A172 (cell line): Measurements from ENCODE around the gene ZNF385D. TPM values are rescaled to one million over a fixed set of nuclear protein-coding genes. Genes with fewer than 3 reads are reported as not detected.

Experiments used
- DNase-seq: peaks from one replicate; pipeline ENCODE4 v3.0.0-alpha.2; 2015; ENCODE audit warnings: low spot score
- total RNA-seq: library from RNA; depleted of rRNA; stranded (reverse); fragments of >200 nt; shearing (Covaris generic); gene quantifications from 2 replicates; pipeline ENCODE4 v1.2.3, GENCODE V29; 2014

ZNF385D gene
- total RNA-seq, 1 experiment from 2014 or later, result not detected

DNA sequence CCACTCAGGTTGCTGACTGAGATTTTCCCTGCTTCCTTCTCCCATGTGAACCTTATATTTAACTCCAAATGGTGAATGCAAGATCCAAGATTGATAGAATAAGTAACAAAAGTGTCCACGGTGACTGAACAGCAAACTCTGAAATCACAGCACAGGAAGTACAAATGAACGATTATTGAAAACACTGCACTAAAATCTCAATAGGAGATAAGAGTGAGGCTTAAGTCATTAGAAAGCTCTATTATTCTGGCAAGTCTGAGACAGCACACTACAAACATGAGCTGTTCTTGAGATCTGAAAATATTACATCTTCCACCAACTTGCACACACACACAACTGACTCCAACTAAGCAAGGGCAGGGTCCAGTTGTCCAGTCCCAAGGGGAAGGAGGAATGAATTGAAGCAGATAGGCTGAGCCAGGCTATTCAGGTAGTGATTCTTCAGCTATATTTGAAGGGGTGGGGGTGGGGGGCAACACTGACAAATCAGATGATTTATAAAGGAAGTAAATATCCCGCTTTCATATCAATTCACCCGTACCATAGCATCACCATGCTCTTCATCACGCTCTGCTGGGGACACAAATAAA is 2.9 kb downstream of the ZNF385D start:
- DNase-seq, result no peak

DNA sequence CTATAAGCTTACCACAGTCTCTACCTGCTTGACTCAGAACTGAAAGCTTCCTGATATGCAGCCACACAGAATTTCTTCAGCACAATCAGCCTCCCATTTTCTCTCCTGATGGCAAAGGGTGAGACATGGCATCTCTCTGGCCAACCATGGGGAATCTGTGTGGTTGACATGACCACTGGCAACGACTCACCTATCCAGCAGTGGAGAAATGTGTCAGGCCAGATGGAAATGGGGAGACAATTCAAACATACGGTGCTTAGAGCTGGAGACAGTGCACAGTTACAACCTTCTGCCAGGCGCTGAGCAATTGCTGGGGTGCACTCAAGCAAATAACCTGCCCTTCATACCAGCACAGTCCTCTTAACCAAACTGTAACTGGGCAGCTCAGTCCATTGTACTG is 3.6 kb downstream of the ZNF385D start:
- DNase-seq, result no peak

DNA sequence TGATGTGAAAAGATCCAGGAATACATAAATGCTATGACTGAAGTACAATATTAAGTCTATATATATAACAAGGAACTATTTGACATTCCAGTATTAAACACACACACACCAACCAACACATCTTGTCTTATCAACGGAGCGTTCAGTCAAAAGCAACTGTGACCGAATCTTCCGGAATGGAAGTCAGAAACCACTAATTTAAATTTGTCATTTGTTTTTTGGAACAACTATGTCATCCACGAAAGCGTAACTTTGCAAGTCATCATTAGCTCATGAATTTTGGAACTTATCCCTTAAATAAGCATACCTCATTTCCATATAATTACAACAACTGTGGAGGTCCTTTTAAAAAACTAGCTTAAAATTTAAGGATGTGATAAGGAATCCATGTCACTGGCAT is 5.0 kb downstream of the ZNF385D start:
- DNase-seq, result no peak

DNA sequence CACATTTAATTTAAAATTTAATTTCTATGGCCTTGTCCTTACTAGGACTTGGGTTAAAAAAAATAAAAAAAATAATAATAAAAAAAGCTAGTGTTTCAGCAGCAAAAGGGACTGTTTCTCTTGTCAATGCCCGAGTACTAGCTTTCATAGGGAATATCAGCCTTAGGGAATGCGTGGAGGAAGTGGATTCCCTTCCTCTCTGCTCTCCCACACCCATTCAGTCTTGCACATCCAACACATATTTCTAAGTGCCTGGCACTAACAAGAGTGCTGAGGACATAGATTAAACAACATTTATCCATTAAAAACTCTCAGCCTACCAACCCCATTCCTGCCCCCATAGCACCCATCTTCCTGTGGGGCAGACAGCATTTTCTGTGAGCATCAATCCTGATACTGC is 6.2 kb downstream of the ZNF385D start:
- no peak for DNase-seq

DNA sequence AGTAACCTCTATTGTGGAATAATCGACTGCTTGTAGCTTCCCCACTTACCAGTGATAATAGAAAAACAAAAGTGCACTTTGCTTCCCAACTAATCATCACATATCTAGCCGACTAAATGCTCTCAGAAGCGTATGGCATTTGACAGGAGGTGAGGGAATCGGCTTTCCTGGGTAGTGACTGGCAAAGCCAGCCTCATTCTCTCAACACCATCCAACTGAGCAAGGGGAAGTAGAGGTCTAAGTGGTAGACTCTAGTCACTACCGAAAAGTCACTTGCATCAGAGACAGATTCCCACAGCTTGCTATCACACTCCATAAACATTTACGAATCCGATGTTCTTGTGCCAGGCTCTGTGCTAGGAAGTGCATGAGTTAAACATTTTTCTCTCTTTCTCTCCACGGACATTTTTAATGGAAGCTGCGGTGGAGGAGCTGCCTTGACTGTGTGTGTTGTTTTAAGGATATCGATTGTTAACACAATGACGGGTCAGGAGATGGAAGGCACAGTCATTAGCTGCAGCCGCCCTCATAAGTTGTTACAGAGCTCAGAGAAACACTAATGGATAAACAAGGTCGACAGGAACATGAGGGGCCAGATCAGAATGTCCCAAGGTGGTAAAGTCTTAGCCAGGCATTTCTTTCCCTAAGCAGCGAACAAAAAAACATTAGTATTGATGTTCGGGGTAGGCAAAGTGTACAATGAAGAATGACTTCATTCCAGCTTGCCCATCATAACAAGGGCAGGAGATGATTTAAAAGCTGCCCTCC is 11.9 kb downstream of the ZNF385D start:
- no peak for DNase-seq

DNA sequence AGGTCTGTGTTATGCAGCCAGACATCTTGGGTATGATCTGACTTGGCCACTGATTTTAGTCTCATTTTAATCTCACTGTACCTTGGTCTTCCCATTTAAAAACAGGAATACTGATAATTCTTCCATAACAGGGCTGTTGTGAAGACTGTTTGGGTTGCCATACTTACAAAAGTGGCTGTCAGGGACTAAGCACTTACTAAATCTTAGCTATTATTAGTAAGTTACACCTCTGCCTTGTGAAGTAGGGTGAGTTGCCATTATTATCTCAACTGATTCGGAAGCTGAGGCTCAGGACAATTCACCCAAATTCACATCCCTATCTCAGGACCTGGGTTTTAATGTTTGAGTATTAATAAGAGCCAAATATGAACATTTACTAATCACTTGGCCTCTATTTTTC is 12.7 kb downstream of the ZNF385D start:
- DNase-seq, result no peak

DNA sequence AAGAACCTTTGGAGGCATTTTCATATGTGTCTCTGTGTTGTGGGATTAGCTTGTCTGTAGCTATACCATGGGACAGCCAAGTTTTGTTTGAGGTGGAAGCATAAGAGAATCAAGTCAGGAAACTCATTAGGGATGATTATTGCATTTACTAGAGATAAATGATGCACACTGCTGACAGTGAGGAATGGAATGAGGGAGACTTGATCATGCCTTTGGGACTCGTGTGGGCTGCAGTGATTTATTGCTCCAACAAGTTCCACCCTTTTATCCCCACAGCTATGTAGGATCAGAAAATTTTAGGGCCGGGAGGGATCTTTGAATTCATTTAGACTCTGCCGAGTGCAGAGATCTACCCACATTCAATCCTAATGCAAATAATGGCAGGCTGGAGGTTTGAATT is 16.3 kb downstream of the ZNF385D start:
- DNase-seq, result no peak

DNA sequence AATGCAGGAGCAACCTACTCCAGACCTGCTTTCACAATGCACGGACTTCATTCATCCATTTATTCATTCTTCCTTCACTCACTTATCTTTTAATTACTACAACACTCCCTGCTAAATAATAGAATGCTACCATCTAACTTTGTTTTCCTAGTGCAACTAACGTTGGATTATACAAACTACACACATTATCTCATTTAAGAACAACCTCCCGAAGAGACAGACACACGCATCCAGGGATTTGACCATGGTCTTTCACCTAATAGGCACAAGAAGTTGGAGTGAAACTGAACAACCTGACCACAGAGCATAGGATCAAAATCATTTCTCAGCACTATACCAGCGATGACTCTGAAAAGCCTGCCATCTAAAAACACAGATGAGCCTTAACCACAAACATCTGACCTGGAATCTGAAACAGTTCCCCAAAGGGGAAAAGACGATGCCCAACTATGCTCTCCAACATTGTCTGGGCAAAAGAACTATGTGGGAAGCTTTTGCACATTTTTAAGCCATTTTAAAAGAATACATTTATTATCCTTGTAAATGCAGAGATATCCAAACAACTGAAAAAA is 21.0 kb downstream of the ZNF385D start:
- DNase-seq, result peak; percentile 47

DNA sequence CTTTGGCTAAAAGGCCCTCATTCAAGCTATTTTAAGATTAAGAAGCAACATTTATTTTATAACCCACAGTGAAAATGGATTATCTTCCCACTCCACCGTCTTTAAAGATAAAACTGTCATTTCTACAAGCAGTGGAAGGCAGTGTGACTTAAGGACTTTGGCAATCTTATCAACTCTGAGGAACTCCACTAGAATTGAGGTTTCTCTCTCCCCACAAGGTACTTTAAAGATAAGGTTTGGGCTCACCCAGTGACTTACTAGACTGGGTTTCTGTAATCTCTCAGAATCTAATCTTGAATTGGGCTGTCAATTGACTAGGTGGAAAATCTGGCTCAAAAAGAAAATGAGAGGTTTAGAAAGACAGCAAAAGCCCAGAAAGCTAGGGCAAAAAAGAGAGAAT is 21.7 kb downstream of the ZNF385D start:
- no peak for DNase-seq

DNA sequence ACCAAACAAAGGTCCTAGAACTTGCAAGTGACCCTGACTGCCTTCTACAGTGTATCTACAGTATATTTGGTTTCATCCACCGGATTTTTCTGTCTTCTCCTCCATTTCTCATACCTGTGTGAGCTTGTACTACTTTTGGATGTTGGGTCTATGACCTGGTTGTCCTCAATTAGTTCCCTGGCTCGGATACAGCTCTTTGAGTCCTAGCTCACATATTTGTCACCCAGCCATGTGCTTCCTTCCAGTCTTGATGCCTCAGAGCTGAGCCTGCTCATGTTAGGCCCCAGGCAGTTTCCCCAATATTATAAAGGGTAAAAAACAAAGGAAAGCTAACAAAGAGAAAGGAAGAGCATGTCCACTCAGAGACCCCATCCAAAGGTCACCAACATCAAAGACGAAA is 28.2 kb downstream of the ZNF385D start:
- no peak for DNase-seq

DNA sequence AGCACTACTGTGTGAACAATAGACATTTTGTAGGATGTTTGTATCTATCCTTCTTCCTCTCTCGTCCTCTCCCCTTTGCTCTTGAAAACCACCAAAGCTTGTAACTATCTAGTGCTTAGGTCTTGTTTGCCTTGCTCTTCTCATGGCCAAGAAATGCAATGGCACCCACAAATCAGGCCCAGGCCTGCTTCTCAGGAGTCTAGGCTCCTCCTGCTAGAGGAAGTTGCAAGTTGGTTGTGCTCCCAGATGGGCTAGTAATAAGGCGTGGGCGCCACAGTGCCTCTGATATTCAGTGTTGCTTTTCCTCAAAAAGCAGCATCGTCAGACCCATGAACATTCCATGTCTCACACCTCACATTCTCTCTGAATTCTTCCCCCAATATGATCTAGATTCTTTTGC is 28.7 kb downstream of the ZNF385D start:
- DNase-seq, result no peak

DNA sequence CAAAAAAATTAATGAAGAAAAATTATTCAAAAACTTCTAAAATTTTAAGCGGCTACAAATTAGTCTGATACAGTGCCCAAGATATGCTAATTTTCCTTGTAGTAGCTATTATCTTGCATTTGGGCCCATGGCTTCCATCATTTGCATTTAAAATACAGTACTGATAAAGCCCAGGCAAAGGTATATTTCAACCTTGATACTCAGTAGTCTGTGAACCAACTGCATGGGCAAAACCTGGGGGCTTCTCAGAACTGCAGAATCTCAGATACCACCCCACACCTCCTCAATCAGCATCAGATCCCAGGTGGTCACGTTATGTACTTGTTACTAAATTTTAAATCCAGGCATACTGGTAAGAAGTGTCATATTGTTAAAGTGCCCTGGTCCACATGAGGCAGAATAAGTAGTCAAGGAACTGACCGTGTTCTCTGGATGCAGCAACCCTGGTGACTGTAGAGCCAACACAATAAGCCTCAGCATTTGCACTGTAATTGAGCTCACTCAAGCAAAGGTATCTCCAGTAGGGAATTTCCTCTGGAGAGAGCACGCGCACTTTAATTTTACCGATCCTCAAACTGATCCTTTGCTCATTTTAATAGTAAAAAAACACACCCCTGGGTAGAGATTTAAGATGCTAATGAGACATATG is 31.9 kb downstream of the ZNF385D start:
- no peak for DNase-seq

DNA sequence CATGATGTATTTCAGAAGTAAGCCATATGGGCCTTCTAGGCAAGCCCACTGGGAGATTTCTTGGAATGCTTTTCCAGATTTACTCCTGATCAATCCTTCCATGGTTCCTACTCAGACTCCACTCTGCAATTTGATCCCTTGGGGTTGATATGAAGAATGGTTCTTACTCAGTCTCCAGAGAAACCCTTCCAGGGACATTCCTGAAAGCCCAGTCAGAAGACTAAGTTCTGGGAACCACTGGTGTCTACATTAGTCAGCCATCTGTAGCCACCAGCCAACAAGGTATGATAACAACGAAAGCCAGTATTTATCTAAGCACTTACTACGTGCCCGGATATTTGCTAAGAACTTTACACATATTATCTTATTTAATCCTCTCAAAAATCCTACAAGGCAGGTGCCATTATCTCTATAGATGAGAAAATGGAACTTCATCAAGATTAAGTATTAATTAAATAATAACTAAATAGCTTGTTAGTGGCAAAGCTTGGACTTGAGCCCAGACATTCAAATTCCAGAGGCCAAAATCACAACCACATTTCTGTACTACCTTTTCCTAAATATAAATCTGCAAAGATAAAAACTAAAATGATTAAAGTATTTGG is 32.7 kb downstream of the ZNF385D start:
- peak; percentile 94 for DNase-seq

DNA sequence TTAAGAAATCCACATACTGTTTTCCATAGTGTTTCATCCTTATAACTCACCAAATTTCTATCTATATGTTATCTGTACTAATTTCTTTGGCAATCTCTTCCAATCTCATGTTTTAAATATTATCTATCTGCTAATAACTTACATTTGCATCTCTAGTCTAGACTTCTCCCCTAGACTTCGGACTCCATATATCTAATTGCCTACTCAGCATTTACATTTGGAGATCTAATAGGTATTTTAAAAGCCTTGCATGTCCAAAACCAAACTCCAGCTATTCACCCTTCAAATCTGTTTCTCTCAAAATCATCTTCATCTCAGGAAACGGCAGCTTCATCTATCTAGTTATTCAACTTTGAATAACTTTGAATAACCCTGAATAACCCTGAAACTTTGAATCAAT is 35.3 kb downstream of the ZNF385D start:
- DNase-seq, result no peak

DNA sequence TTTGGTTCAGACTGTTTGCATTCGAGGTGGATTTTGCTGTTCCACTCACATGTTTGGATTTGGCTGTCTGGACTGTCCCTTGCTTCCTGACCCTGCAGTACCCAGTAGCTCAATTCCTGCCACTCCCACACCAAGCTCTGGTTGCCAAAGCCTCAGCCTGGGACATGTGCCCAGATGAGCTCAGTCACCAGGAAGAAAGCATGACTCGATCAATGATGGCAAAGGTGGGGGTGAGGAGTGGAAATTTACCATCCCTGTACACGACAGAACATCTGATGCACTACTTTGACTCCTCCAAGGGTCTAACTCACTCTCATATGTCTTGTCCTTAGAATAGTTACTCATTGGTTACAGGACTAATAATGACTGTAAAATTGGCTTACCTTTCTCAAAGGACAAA is 45.2 kb downstream of the ZNF385D start:
- peak; percentile 80 for DNase-seq

DNA sequence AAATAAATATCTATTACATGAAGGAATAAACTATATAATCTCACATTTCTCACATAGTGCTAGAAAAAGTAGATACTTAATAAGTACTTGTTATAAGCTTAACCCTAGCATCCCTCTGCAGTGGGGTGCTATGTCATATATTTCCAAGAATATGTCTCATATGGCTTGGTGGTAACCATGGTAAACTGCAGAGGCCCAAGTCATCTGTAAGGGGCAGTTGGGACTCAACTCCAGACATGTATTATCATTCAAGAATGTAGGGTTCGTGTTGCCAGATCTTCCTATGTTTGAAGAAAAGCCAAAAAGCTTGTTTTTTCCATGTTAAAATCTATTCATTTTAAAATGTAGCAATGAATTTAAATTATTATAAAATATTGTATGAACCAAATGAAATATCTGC is 46.2 kb downstream of the ZNF385D start:
- DNase-seq, result no peak

DNA sequence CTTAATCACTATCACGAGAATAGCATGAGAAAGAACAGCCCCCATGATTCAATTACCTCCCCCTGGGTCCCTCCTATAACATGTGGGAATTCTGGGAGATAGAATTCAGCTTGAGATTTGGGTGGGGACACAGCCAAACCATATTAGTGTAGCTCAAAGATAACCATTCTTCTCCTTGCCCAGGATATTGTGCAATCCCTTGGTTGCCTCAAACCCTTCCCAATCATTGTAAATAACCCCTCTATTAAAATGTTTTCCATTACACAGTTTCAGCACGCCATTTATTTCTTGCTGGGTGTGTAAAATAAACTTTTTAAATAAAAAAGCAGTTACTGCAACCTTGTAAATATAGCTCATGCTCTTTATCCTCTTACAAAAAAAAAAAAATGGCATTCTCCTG is 47.7 kb downstream of the ZNF385D start:
- DNase-seq, result no peak

DNA sequence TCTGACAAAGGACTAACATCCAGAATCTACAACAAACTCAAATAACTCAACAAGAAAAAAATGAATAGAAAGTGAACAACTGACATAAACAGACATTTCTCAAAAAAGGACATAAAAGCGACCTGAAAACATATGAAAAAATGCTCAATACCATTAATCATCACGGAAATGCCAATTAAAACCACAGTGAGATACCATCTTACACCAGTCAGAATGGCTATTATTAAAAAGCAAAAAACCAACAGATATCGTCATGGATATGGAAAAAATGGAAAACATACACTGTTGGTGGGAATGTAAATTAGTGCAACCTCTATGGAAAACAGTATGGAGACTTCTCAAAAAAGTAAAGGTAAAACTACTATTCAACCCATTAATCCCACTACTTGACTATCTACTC is 53.3 kb downstream of the ZNF385D start:
- no peak for DNase-seq

DNA sequence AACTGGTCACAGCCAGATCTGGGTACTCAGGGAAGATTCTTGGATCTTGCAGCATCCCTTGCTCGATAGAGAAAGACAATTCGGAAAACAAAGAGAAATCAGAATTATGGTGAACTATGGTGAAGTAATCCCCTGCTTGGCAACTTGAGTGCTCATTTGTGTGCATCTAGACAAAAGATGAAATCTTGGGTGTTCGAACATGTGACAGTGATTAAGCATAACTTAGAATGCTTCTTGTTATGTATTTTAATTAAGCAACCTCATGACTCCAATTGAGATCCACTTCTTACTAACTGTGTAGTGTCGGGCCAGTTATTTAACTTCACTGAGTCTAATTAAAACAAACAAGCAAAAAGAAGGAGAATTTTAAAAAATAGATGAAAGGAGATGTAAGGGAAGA is 56.5 kb downstream of the ZNF385D start:
- DNase-seq, result no peak

DNA sequence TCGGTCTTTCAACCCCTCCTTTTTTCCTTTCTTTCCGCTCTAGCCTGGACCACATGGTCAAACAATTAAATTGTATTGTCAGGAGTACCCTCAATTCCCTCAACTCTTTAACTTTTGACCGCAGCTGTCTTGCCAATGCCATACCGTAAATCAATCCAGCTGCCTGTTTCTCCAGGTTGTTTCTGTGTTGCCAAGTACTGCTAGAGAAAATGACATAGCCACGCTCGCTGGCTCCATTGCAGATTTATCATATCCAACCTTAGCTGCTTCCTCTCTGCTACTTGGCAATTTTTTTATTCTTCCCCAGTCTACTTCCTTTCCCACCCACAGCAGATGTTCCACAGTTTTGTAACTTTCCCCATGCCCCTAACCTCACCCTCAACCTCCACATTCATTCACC is 60.0 kb downstream of the ZNF385D start:
- DNase-seq, result no peak

DNA sequence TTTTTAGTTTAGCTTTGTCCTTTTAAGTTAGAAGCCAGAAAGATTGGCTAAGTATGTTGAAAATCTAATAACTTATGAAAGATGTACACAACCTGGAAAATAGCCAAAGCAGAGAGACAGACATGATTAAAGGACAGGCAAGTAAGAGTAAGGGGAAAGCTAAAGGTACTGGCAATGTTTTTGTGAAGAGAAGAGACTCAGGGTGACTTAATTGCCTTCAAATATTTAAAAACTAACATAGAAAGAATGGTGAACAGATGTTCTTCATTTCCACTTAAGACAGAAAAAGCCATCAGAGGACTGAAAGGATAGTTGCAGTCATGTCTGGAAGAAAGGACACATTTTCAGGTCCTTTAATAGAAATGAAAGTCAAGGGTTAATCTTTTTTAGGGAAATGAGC is 68.8 kb downstream of the ZNF385D start:
- no peak for DNase-seq

DNA sequence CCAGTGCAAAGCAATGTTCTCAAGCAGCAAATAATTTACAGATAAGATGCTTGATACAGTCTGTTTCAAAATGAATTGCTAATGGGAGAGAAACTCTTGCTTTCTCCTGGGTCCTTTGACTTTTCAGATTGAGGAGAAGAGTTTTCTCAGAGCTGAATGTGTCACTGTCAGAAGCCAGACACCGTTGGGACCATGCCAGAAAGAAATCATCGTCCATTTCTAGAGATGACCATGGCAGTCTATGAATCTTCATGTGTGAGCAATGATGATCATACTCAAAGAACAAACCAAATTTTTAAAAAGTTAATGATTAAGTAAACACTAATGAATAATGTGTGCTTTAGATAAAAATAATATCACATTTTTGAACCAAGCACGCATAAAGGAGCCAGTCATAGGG is 77.6 kb downstream of the ZNF385D start:
- no peak for DNase-seq

DNA sequence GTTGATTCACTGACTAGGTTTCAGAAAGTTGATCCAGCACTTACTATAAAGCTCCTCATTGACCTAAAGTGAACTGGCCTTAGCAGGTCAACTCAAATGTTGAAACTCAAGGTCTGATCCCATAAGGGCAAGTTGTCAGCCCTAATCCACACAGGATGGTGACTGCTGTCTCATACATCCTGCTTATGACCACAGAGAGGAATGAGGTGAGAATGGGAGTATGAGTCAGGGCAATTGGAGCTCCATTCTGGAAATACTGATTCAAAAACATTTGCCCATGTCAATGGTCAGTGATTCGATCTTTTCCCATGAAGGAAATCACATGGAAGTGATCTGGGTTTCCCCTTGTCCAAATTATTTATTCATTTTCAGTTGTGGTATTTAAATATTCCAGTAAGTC is 78.7 kb downstream of the ZNF385D start:
- DNase-seq, result peak; percentile 96
